Activated T-cell treated with anti-CD3 and anti-CD28 coated beads, Interleukin-2, amount 50 U/mL, for 72 hours (primary cell): ENCODE results near the gene CD164L2. TPM values are rescaled to one million over a fixed set of nuclear protein-coding genes. Genes with fewer than 3 reads are reported as not detected.

Experiments
- ATAC-seq, 2 donors: fragments of 150-1000 bp; cut with Tn5 transposase; replicated peaks in 1 of 2; 2 replicates each; pipeline ENCODE4 v1.10.0; 2021; ENCODE audit warnings: moderate library complexity in 2 of 2, mild to moderate bottlenecking in 1 of 2
- DNase-seq, 2 donors: peaks; one replicate each; pipeline ENCODE4 v3.0.0; 2021 to 2022; ENCODE audit warnings: mixed read lengths in 1 of 2
- H3K27ac Mint-ChIP-seq: one replicate; pipeline ENCODE4 v1.8.0; 2022; ENCODE audit warnings: mild to moderate bottlenecking, moderate library complexity, mixed read lengths
- H3K27me3 Mint-ChIP-seq: one replicate; pipeline ENCODE4 v1.8.0; 2022; ENCODE audit warnings: low read depth, mixed read lengths
- H3K36me3 Mint-ChIP-seq, 2 donors: one replicate each; pipeline ENCODE4 v1.8.0; 2022; ENCODE audit warnings: mixed read lengths in 2 of 2, mild to moderate bottlenecking in 1 of 2; ENCODE audit not compliant: insufficient read depth in 2 of 2
- H3K4me1 Mint-ChIP-seq: one replicate; pipeline ENCODE4 v1.8.0; 2022; ENCODE audit warnings: low read depth, mixed read lengths
- H3K4me3 Mint-ChIP-seq, 2 donors: one replicate each; pipeline ENCODE4 v1.8.0; 2022; ENCODE audit warnings: mild to moderate bottlenecking in 2 of 2, mixed read lengths in 2 of 2, moderate library complexity in 2 of 2
- H3K9me3 Mint-ChIP-seq, 2 donors: one replicate each; pipeline ENCODE4 v1.8.0; 2022; ENCODE audit warnings: mixed read lengths in 2 of 2
- total RNA-seq, 2 donors: library from RNA; stranded (reverse); gene quantifications; one replicate each; pipeline ENCODE4 v1.2.3, GENCODE V29; 2022

Gene CD164L2
- total RNA-seq, 2 donors from 2014 or later: not detected

GRCh38 chr1:27359822-27360158, 23.3 kb downstream of the CD164L2 start:
- ATAC-seq (no peak), DNase-seq (no peak)
- Mint-ChIP-seq H3K27ac (no peak overlapping the region), H3K9me3 (no peaks in the 10 kb centered on the region), H3K36me3 (no peaks in the 10 kb centered on the region), H3K27me3 (peaks cover 6% of the 10 kb centered on the region), H3K4me1 (peaks cover 31% of the 10 kb centered on the region), H3K4me3 (peak overlapping the region; percentile 70 to 76)

DNA sequence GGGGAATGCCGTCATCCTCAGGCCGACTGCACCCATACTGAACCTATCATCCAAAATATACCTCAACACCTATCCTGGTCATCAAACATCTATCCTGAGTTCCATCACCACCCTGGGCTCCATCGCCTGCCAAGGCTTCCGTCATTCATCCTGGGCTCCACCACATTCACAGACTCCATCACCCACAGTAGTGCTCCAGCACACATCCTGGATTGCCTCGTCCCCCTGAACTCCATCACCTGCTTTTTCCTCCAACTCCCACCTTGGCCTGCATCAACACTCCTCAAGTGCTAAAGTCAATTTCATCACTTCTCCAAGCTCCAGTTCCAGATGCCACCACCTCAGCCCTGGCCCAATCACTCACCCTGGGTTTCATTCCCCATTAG, 24.2 kb downstream of the CD164L2 start:
- peaks cover 6% of the 10 kb centered on the region for H3K27me3 Mint-ChIP-seq
- no peaks in the 10 kb centered on the region for H3K36me3 Mint-ChIP-seq
- no peak overlapping the region for H3K27ac Mint-ChIP-seq
- DNase-seq (no peak), ATAC-seq (no peak)
- no peaks in the 10 kb centered on the region for H3K9me3 Mint-ChIP-seq
- H3K4me3 Mint-ChIP-seq: peak overlapping the region in 1 of 2 donors; percentile 0
- H3K4me1 Mint-ChIP-seq: peaks cover 29% of the 10 kb centered on the region

DNA sequence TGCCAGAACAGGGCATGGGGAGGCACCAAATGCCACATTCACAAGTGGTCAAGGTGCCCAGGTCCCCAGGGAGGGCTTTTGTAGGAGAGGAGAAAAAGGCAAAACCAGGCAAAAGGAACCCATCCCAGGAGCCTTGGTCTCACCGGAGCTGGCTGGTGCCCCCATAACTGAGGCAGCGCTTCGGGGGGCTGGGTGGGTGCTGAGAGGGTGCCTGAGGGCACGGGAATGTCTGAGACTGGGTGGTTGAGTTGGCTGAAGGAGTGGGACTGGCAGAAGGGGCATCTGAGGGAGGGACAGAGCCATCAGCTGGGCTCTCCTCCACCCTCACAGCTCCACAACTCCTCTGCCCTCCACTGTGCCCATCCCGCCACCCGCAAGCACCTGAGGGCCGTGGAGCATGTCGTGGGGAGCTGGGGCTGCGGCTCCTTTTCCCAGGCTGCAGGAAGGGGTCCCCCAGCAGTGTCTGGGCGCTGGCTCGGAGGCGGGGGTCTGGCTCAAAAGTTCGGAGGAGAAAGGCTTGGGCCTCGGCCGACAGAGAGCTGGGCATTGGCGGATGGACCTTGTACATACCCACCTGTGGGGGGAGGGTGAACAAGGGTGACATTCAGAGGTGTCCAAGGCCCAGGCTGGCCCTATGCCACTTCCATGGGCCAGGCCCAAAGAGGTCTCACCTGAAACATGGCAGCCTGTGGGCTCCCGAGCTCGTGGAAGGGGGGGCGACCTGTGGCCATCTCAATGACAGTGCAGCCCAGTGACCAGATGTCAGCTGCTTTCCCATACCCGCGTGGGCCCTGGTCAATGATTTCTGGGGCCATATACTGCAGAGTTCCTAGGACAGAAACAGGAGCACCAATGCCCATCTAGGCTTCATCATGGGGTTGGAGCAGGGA, 24.9 kb downstream of the CD164L2 start:
- H3K27me3 Mint-ChIP-seq: peaks cover 6% of the 10 kb centered on the region
- peak overlapping the region; percentile 69 to 80 for H3K4me3 Mint-ChIP-seq
- no peak for DNase-seq
- no peaks in the 10 kb centered on the region for H3K9me3 Mint-ChIP-seq
- no peak for ATAC-seq
- peaks cover 29% of the 10 kb centered on the region for H3K4me1 Mint-ChIP-seq
- no peak overlapping the region for H3K27ac Mint-ChIP-seq
- H3K36me3 Mint-ChIP-seq: no peaks in the 10 kb centered on the region

- H3K27ac Mint-ChIP-seq: no peak overlapping the region
- H3K36me3 Mint-ChIP-seq: no peaks in the 10 kb centered on the region
Measured at GRCh38 chr1:27357281-27358037, 25.7 kb downstream of the CD164L2 start.

DNA sequence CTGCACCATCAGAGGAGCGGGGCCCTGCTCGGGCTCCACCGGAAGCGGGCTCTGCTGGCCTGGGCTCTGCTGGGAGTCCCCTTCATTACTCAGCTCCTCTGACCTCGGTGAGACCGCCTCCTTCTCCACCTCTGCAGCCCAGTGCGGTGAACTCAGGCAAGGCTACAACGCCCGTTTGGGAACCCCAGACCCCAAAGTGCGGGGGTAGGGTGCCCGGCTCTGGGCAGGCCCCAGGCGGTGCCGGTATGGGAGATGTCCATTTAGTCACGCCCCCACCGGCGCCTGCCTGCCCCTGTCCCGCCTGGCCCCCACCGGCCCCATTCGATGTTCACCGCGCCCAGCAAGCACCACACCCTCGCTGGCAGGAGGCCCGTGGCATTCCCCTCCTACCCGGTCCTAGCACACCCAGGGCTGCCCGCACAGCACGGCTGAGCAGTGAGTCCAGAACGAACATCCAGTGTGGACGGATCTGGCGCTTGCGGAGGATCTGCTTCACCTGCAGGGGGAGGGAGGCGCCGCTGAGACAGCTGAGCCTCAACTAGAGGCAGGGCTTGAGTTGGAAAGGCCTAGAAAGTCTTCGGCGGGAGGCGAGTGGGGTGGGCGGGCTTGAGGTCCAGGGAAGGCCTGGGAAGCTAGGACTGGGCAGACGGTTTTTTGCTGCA, 26.4 kb downstream of the CD164L2 start:
- H3K4me3 Mint-ChIP-seq: peak overlapping the region; percentile 69 to 80
- H3K9me3 Mint-ChIP-seq: no peaks in the 10 kb centered on the region
- ATAC-seq (peak; percentile 56 to 57), DNase-seq (peak; percentile 37 to 60)
- no peaks in the 10 kb centered on the region for H3K36me3 Mint-ChIP-seq
- H3K27ac Mint-ChIP-seq: no peak overlapping the region
- peaks cover 29% of the 10 kb centered on the region for H3K4me1 Mint-ChIP-seq
- H3K27me3 Mint-ChIP-seq: peaks cover 6% of the 10 kb centered on the region

More at GRCh38 chr1:27357281-27358037, 25.7 kb downstream of the CD164L2 start:
- no peaks in the 10 kb centered on the region for H3K9me3 Mint-ChIP-seq
- H3K4me3 Mint-ChIP-seq: peak overlapping the region; percentile 69 to 80
- peaks cover 6% of the 10 kb centered on the region for H3K27me3 Mint-ChIP-seq
- H3K4me1 Mint-ChIP-seq: peaks cover 29% of the 10 kb centered on the region
- ATAC-seq: peak; percentile 69 to 71
- DNase-seq: peak; percentile 79 to 86

DNA sequence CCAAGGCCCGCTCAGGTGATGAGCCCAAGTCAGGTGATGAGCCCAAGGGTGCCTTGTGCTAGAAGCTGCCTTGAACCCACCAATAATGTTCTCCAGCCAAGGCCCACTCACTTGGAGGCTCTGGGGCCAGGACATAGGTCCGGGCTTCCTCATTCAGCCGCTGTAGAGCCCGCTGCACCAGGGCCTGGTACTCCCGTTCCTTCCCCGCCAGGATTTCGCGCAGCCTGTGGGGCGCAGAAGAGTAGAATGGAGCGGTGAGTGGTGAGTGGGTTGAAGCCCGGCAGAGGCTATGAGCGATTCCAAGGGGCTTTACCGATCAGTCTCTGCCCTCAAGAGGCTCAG, 26.9 kb downstream of the CD164L2 start:
- DNase-seq (no peak), ATAC-seq (no peak)
- Mint-ChIP-seq H3K4me3 (peak overlapping the region; percentile 66 to 80), H3K36me3 (no peaks in the 10 kb centered on the region), H3K27ac (peak overlapping the region; percentile 12), H3K4me1 (peaks cover 29% of the 10 kb centered on the region), H3K27me3 (peaks cover 6% of the 10 kb centered on the region), H3K9me3 (no peaks in the 10 kb centered on the region)

GRCh38 chr1:27355683-27356082, 27.4 kb downstream of the CD164L2 start:
- peak overlapping the region in 1 of 2 donors; percentile 66 for H3K4me3 Mint-ChIP-seq
- peaks cover 6% of the 10 kb centered on the region for H3K27me3 Mint-ChIP-seq
- no peak for ATAC-seq
- no peak for DNase-seq
- no peak overlapping the region for H3K27ac Mint-ChIP-seq
- H3K9me3 Mint-ChIP-seq: no peaks in the 10 kb centered on the region
- H3K36me3 Mint-ChIP-seq: no peaks in the 10 kb centered on the region
- peaks cover 29% of the 10 kb centered on the region for H3K4me1 Mint-ChIP-seq

- Mint-ChIP-seq H3K36me3 (no peaks in the 10 kb centered on the region), H3K27ac (no peak overlapping the region), H3K9me3 (no peaks in the 10 kb centered on the region), H3K4me3 (no peak overlapping the region), H3K27me3 (no peaks in the 10 kb centered on the region), H3K4me1 (peaks cover 19% of the 10 kb centered on the region)
- ATAC-seq (no peak), DNase-seq (no peak)
Measured at GRCh38 chr1:27353629-27354028, 29.5 kb downstream of the CD164L2 start.

DNA sequence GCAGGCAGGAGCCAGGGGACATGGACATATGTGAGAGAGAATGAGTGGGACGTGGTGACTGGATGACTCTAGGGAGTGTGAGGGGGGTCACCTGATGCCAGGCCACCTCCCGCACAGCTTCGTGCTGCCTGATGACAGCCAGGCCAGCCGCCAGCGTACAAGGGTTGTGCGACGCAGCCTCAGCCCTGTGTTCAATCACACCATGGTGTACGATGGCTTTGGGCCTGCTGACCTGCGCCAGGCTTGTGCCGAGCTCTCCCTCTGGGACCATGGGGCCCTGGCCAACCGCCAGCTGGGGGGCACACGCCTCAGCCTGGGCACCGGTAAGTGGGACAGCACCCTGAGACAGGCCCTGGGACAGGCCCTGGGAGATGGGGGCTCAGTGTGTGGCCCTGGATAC, 30.0 kb downstream of the CD164L2 start:
- peaks cover 19% of the 10 kb centered on the region for H3K4me1 Mint-ChIP-seq
- no peaks in the 10 kb centered on the region for H3K9me3 Mint-ChIP-seq
- ATAC-seq (no peak), DNase-seq (no peak)
- H3K27me3 Mint-ChIP-seq: no peaks in the 10 kb centered on the region
- no peak overlapping the region for H3K4me3 Mint-ChIP-seq
- H3K27ac Mint-ChIP-seq: no peak overlapping the region
- H3K36me3 Mint-ChIP-seq: no peaks in the 10 kb centered on the region

DNA sequence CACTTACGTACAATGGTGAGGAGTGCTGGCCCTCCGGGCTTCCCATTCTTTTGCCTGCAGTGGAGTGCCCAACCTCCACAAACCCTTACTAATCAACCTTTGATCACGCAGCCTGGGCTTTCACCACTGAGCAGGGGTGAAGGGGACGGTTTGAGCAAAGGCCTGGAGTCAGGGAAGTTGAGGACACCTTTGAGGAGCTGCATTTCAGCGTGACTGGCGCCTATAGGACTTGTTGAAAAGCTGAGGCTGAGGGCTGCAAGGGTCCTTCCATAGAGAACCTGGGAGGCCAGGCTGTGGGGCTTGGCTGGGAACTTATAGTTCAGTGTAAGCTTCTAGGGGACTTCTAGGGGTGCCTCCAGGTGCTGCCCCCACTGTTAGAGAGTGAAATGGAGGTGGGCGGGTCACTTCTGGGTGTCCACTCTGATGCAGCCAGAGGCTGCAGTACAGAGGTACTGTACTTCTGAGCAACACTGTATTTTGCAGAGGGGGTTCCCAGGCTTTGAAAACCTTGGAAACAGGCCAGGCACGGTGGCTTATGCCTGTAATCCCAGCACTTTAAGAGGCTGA, 31.5 kb downstream of the CD164L2 start:
- H3K36me3 Mint-ChIP-seq: no peaks in the 10 kb centered on the region
- H3K27me3 Mint-ChIP-seq: no peaks in the 10 kb centered on the region
- DNase-seq: no peak
- no peak for ATAC-seq
- no peak overlapping the region for H3K4me3 Mint-ChIP-seq
- no peak overlapping the region for H3K27ac Mint-ChIP-seq
- no peaks in the 10 kb centered on the region for H3K9me3 Mint-ChIP-seq
- H3K4me1 Mint-ChIP-seq: peaks cover 6% of the 10 kb centered on the region

DNA sequence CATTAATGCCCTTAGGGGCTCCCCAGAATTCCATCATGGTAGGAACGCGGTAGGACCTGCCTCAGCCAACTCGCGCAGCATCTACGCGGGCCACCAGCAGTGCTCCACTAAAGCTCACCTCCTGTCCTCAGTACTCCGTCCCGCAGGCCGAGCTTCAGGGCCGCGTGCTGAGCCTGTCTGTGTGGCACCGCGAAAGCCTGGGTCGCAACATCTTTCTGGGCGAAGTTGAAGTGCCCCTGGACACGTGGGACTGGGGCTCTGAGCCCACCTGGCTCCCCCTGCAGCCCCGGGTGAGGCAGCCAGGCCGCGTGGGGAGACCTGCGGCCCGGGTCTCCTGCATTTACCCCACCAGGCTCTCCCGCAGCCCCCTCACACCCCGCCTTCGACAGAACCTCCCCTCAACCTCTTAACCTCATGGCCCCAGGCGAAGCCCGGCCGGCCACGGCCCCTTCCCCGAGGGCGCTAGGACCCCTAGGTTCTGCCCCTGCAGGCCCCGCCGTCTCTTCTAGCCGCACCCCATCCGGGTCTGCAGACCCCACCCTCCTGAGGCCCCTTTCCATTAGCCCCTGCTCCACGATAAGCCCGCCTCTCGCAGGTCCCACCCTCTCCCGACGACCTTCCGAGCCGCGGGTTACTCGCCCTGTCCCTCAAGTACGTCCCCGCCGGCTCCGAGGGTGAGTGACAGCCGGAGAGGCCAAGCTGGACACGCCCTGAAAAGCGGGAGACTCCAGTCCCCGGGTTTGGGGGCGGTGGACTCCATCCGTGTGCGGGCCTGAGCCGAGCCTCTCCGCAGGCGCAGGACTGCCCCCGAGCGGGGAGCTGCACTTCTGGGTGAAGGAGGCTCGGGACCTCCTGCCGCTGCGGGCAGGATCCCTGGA, 32.2 kb downstream of the CD164L2 start:
- H3K4me1 Mint-ChIP-seq: peaks cover 6% of the 10 kb centered on the region
- no peaks in the 10 kb centered on the region for H3K9me3 Mint-ChIP-seq
- no peaks in the 10 kb centered on the region for H3K27me3 Mint-ChIP-seq
- no peak overlapping the region for H3K4me3 Mint-ChIP-seq
- ATAC-seq (no peak), DNase-seq (no peak)
- H3K27ac Mint-ChIP-seq: no peak overlapping the region
- H3K36me3 Mint-ChIP-seq: peaks cover 0 to 4% of the 10 kb centered on the region in 2 donors
